Lung (tissue), 12 donors: ENCODE measurements around the gene APBB2. TPM values are rescaled to one million over a fixed set of nuclear protein-coding genes. Genes with fewer than 3 reads are reported as not detected.

ENCODE experiments used
- ATAC-seq: fragments of 200-7000 bp; cut with Tn5 transposase; one replicate; pipeline ENCODE4 v1.9.1; 2020; ENCODE audit warnings: moderate number of reproducible peaks; ENCODE audit not compliant: insufficient read depth, low FRiP score
- DNase-seq, 3 donors: peaks; one replicate each; pipeline ENCODE4 v3.0.0-alpha.2; 2013 to 2017
- H3K27ac ChIP-seq, 2 donors: one replicate each; pipeline ENCODE4 v1.5.1; 2013; ENCODE audit warnings: mild to moderate bottlenecking in 2 of 2, moderate library complexity in 2 of 2, control low read depth in 1 of 2, inconsistent platforms in 1 of 2, low read depth in 1 of 2, low read length in 1 of 2
- H3K27me3 ChIP-seq, 3 donors: one replicate each; pipeline ENCODE4 v1.5.1; 2013; ENCODE audit warnings: low read length in 2 of 3; ENCODE audit not compliant: control insufficient read depth in 3 of 3, insufficient read depth in 3 of 3
- H3K36me3 ChIP-seq, 4 donors: one replicate each; pipeline ENCODE4 v1.5.1; 2013; ENCODE audit warnings: low read length in 4 of 4, mild to moderate bottlenecking in 1 of 4, moderate library complexity in 1 of 4; ENCODE audit not compliant: control insufficient read depth in 4 of 4, insufficient read depth in 4 of 4
- H3K4me1 ChIP-seq, 5 donors: one replicate each; pipeline ENCODE4 v1.5.1; 2013; ENCODE audit warnings: low read length in 5 of 5, mild to moderate bottlenecking in 2 of 5, moderate library complexity in 1 of 5; ENCODE audit not compliant: control insufficient read depth in 5 of 5, insufficient read depth in 5 of 5
- H3K4me3 ChIP-seq: one replicate; pipeline ENCODE4 v1.5.1; 2013; ENCODE audit warnings: mild to moderate bottlenecking, control low read depth, moderate library complexity
- H3K9ac ChIP-seq, 2 donors: one replicate each; pipeline ENCODE4 v1.5.1; 2013; ENCODE audit warnings: low read length in 2 of 2, control low read depth in 1 of 2; ENCODE audit not compliant: insufficient read depth in 1 of 2
- H3K9me3 ChIP-seq, 4 donors: one replicate each; pipeline ENCODE4 v1.5.1; 2013; ENCODE audit warnings: low read length in 3 of 4, mild to moderate bottlenecking in 1 of 4, moderate library complexity in 1 of 4; ENCODE audit not compliant: control insufficient read depth in 4 of 4, insufficient read depth in 3 of 4
- WGBS, 2 donors: extraction: QIAGEN DNeasy Blood & Tissue Kit; methylation state at CpG; one replicate each; pipeline ENCODE4 v1.1.7; 2013; 5-methylcytosine and 5-hydroxymethylcytosine counted together
- polyA plus RNA-seq, 2 donors: library from polyadenylated mRNA; stranded (reverse); fragments of 200-250 nt; gene quantifications; one replicate each; pipeline ENCODE4 v1.2.1, GENCODE V29; 2013
- total RNA-seq, 2 donors: library from RNA; depleted of rRNA in 1 of 2; stranded (reverse); fragments of >200 nt in 1 of 2; gene quantifications; one replicate each; pipeline ENCODE4 v1.2.1, GENCODE V29; 2014 to 2021
- TF ChIP-seq, protein P1 (sequence below): IDR thresholded peaks from 2 replicates; pipeline ENCODE4 v1.5.1; 2012; ENCODE audit warnings: mild to moderate bottlenecking; ENCODE audit errors: control extremely low read depth, extremely low read depth
- donor health status: control.
- donor health status: control.
- donor health status: Bipolar disorder and iron deficiency.
- donor health status: healthy.
- donor health status: DM: yes; HTN: yes; CAD: no.

APBB2 gene
- total and polyA plus RNA-seq, 4 donors = 13.3 to 99.0 (median 40.4) TPM

DNA sequence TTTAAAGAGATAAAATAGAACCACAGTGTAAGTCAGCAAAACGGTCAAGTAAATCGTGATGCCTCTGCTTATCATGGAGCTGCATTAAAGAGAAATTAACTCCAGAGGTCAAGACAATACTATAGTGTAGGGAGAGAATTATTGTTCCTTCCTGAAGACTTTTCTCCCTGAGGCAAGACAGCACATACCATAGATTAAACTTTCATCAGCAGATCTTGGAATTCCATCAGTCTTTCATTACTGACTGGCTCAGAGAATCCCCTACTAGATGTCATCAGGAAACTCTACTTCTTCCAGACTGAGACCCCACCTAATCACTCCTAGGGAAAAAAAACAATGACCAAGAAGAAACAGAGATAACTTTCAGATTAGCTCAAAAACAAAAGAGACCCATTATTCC, 333.2 kb downstream of the APBB2 start:
- H3K27ac ChIP-seq = no peak overlapping the region
- DNase-seq (no peak), ATAC-seq (no peak)
- 87 to 94% methylated on average over 2 of the region's 2 CpGs for WGBS, 2 donors
- H3K27me3 ChIP-seq = no peaks in the 10 kb centered on the region
- TF ChIP-seq, protein P1, sequence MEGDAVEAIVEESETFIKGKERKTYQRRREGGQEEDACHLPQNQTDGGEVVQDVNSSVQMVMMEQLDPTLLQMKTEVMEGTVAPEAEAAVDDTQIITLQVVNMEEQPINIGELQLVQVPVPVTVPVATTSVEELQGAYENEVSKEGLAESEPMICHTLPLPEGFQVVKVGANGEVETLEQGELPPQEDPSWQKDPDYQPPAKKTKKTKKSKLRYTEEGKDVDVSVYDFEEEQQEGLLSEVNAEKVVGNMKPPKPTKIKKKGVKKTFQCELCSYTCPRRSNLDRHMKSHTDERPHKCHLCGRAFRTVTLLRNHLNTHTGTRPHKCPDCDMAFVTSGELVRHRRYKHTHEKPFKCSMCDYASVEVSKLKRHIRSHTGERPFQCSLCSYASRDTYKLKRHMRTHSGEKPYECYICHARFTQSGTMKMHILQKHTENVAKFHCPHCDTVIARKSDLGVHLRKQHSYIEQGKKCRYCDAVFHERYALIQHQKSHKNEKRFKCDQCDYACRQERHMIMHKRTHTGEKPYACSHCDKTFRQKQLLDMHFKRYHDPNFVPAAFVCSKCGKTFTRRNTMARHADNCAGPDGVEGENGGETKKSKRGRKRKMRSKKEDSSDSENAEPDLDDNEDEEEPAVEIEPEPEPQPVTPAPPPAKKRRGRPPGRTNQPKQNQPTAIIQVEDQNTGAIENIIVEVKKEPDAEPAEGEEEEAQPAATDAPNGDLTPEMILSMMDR = no peak
- H3K9me3 ChIP-seq = no peaks in the 10 kb centered on the region
- no peak overlapping the region for H3K4me3 ChIP-seq
- H3K9ac ChIP-seq = no peak overlapping the region
- peaks cover 0 to 3% (median 0%) of the 10 kb centered on the region in 5 donors for H3K4me1 ChIP-seq
- peaks cover 0 to 7% (median 3%) of the 10 kb centered on the region in 4 donors for H3K36me3 ChIP-seq

DNA sequence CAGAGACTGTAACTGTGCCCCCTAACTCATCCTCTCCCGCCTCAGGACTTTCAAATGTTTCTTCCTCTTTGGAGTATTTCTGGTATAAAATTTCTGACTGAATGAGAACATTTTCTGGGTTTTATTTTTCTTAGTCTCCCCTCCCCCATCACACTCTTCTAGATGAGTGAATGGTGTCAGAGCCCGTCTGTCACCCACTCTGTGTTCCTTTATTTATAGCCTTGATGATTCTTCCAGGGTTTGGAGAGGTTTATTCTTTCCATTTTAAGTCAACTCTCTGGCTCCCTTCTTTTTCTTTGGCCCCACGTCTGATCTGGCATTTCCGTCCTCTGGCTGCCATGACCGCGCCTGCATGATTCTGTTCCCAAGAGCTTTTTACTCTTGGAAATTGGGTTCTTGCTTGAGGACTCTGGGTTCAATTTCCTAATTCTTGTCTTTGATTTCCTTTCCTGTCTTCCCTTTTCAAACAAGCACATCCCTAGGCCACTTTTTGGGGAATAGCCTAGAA, 335.7 kb downstream of the APBB2 start:
- TF ChIP-seq, protein P1 = no peak
- WGBS, 2 donors = 92 to 93% methylated on average over 6 of the region's 6 CpGs

DNA sequence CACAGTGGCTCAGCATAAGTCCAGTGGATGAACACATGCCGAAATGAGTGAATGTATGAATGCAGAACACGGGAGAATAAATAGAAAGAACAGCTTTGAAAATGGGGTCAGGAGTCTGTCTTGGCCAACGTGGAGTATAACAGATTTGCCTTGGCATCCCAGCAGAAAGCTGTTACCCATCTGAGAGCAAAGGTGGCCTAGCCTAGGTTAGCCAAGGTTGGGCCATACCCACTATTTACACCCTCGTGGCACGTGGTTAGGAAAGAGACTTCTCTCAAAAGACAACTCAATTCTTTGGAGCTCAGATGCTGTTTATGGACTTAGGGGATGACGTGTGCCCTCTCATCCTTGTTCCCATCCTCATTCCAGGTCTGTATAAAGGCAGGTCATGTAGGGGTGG, 337.3 kb downstream of the APBB2 start:
- Histone ChIP-seq H3K27ac (no peak overlapping the region), H3K4me3 (no peak overlapping the region), H3K4me1 (peaks cover 0 to 15% (median 4%) of the 10 kb centered on the region in 5 donors), H3K9me3 (no peaks in the 10 kb centered on the region), H3K9ac (no peak overlapping the region), H3K27me3 (no peaks in the 10 kb centered on the region), H3K36me3 (peaks cover 0 to 11% (median 0%) of the 10 kb centered on the region in 4 donors)
- TF ChIP-seq, protein P1 = no peak
- WGBS, 2 donors = 94 to 96% methylated on average over 6 of the region's 6 CpGs
- DNase-seq = no peak
- no peak for ATAC-seq

More for the DNA sequence above, 335.7 kb downstream of the APBB2 start:
- Histone ChIP-seq H3K27ac (no peak overlapping the region), H3K27me3 (no peaks in the 10 kb centered on the region), H3K4me3 (no peak overlapping the region), H3K36me3 (peaks cover 0 to 7% (median 3%) of the 10 kb centered on the region in 4 donors), H3K9me3 (no peaks in the 10 kb centered on the region), H3K4me1 (peaks cover 0 to 15% (median 4%) of the 10 kb centered on the region in 5 donors), H3K9ac (no peak overlapping the region)
- DNase-seq = no peak
- ATAC-seq = no peak
